OCI-LY3 (cell line): ENCODE measurements around the gene NDUFV3.

ENCODE experiments used
- H2AFZ ChIP-seq: fragments of 200-600, 300-600 bp; shearing (Covaris generic); 2 replicates; pipeline ENCODE4 v1.6.0; 2014; ENCODE audit warnings: antibody characterized with exemption, low read depth, low read length
- H3K27ac ChIP-seq: fragments of 200-600, 300-600 bp; sonication (generic); 2 replicates; pipeline ENCODE4 v1.5.1; 2014; ENCODE audit warnings: mild to moderate bottlenecking, low read length, moderate library complexity, mixed read lengths
- H3K27me3 ChIP-seq: fragments of 200-600, 300-600 bp; sonication (generic); 2 replicates; pipeline ENCODE4 v1.6.1; 2014; ENCODE audit warnings: low read depth, low read length, mixed read lengths
- H3K36me3 ChIP-seq: fragments of 200-600, 300-600 bp; sonication (generic); replicated peaks from 2 replicates; pipeline ENCODE3; 2014; ENCODE audit warnings: low read depth, low read length, mixed read lengths
- H3K4me1 ChIP-seq: fragments of 300-600, 200-600 bp; sonication (generic); 2 replicates; pipeline ENCODE4 v1.6.1; 2014; ENCODE audit warnings: low read length, mixed read lengths
- H3K4me2 ChIP-seq: fragments of 200-600, 300-600 bp; sonication (generic); 2 replicates; pipeline ENCODE4 v1.6.1; 2014; ENCODE audit warnings: low read length, mixed read lengths
- H3K4me3 ChIP-seq: fragments of 300-600, 200-600 bp; sonication (generic); 2 replicates; pipeline ENCODE4 v1.5.1; 2014; ENCODE audit warnings: antibody characterized with exemption, mild to moderate bottlenecking, low read length, moderate library complexity
- H3K79me2 ChIP-seq: fragments of 300-600, 200-600 bp; shearing (Covaris generic); 2 replicates; pipeline ENCODE4 v1.6.1; 2014; ENCODE audit warnings: mild to moderate bottlenecking, low read length, mixed read lengths
- H3K9ac ChIP-seq: fragments of 300-600, 200-600 bp; shearing (Covaris generic); 2 replicates; pipeline ENCODE4 v1.6.0; 2014; ENCODE audit warnings: mild to moderate bottlenecking, low read length, moderate library complexity
- H3K9me3 ChIP-seq: fragments of 200-600, 300-600 bp; shearing (Covaris generic); 2 replicates; pipeline ENCODE4 v1.6.1; 2014; ENCODE audit warnings: low read length, mixed read lengths; ENCODE audit not compliant: insufficient read depth
- H4K20me1 ChIP-seq: fragments of 200-600, 300-600 bp; sonication (generic); 2 replicates; pipeline ENCODE4 v1.6.1; 2016; ENCODE audit warnings: low read length, mixed read lengths; ENCODE audit not compliant: insufficient read depth
- EZH2phosphoT487 ChIP-seq: fragments of 200-600 bp; shearing (Covaris generic); IDR thresholded peaks from 2 replicates; pipeline ENCODE4 v1.6.1; 2018; ENCODE audit warnings: antibody characterized with exemption, mixed run types, low read depth
- TF ChIP-seq, protein P1 (sequence below): fragments of 200-600, 300-600 bp; sonication (generic); IDR thresholded peaks from 2 replicates; pipeline ENCODE4 v1.5.1; 2014; ENCODE audit warnings: antibody characterized with exemption, low read length, low read depth

The NDUFV3 gene

DNA sequence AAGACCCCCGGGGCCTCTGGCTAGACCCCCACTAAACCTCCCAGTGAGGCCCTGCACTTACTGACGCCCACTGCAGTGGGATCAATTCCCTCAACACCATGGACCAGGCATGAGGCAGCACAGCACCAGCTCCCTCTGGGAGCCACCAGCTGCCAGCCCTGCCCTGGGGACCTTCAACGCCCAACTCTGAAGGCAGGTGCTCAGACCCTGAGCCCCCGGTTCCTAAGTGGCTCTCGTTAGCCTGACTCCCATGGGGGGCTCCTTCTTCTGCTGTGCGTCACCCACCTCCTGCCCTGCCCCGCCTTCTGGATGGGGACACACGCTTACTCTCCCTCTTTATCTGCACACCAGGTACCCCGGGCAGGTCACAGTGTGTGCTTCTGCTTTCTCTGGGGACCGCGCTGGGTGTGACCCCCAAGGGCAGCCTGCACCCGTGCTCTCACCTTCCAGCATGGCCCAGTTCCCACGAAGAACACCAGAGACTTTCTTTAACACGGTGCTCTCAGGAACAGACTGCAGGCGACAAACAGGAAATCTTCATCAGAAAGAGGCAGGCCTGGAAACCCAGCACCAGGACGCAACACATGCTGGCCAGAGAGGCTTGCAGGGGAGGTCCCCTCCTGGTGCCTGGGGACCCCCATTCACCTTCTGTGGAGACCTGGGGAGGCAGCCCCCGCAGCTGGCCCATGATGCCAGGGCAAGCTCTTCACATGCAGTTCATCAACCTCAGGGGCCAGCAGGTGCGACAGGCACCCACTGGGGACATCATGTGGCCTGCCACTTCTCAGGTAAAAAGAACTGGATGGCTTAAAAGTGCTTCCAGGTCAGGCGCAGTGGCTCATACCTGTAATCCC, 41.1 kb upstream of the NDUFV3 start:
- Histone ChIP-seq H3K9me3 (no peaks in the 10 kb centered on the region), H3K4me3 (no peak overlapping the region), H3K4me1 (no peaks in the 10 kb centered on the region), H3K36me3 (peaks cover 31% of the 10 kb centered on the region), H3K9ac (no peak overlapping the region), H4K20me1 (no peaks in the 10 kb centered on the region), H3K79me2 (peaks cover 37% of the 10 kb centered on the region), H3K4me2 (no peak overlapping the region), H3K27me3 (no peaks in the 10 kb centered on the region), H3K27ac (no peak overlapping the region), H2AFZ (no peak overlapping the region)
- TF ChIP-seq, protein P1, sequence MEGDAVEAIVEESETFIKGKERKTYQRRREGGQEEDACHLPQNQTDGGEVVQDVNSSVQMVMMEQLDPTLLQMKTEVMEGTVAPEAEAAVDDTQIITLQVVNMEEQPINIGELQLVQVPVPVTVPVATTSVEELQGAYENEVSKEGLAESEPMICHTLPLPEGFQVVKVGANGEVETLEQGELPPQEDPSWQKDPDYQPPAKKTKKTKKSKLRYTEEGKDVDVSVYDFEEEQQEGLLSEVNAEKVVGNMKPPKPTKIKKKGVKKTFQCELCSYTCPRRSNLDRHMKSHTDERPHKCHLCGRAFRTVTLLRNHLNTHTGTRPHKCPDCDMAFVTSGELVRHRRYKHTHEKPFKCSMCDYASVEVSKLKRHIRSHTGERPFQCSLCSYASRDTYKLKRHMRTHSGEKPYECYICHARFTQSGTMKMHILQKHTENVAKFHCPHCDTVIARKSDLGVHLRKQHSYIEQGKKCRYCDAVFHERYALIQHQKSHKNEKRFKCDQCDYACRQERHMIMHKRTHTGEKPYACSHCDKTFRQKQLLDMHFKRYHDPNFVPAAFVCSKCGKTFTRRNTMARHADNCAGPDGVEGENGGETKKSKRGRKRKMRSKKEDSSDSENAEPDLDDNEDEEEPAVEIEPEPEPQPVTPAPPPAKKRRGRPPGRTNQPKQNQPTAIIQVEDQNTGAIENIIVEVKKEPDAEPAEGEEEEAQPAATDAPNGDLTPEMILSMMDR: no peak
- TF ChIP-seq EZH2phosphoT487: no peak

DNA sequence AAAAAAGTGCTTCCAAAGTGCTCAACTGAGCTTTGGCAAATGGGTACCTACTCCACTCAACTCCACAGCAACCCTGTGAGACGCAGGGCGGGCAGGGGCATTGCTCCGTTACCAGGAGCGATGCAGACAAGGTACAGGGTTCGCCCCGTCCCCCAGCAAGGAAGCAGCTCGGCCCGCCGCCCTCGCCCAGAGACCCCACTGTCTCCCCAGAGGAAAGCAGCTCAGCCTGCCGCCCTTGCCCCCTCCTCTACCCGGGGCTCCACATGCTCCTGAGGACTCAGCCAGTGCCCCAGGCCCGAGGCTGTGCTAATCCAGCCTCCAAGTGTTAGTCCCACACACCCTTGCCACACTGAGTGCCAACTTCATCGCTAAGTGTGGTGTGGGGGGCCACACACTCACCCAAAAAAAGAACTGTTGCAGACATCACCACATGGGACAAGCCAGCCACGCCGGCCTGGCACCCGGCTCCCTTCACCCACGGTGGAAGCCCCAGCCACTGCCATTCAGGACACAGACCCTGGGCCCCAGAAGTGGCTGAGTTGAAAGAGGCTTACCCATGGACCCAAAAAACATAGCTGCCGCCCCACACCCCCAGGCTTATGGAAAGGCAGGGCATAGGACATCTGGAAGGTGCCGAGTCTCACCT, 40.1 kb upstream of the NDUFV3 start:
- no peak overlapping the region for H3K9ac ChIP-seq
- no peak overlapping the region for H3K4me3 ChIP-seq
- H3K4me2 ChIP-seq: no peak overlapping the region
- peaks cover 4% of the 10 kb centered on the region for H4K20me1 ChIP-seq
- H3K4me1 ChIP-seq: no peaks in the 10 kb centered on the region
- H3K36me3 ChIP-seq: peaks cover 36% of the 10 kb centered on the region
- no peak overlapping the region for H2AFZ ChIP-seq
- no peaks in the 10 kb centered on the region for H3K27me3 ChIP-seq
- H3K27ac ChIP-seq: no peak overlapping the region
- H3K79me2 ChIP-seq: peaks cover 37% of the 10 kb centered on the region; the same call in 1 of the 2 replicates
- no peaks in the 10 kb centered on the region for H3K9me3 ChIP-seq
- no peak for TF ChIP-seq EZH2phosphoT487
- TF ChIP-seq, protein P1: no peak

DNA sequence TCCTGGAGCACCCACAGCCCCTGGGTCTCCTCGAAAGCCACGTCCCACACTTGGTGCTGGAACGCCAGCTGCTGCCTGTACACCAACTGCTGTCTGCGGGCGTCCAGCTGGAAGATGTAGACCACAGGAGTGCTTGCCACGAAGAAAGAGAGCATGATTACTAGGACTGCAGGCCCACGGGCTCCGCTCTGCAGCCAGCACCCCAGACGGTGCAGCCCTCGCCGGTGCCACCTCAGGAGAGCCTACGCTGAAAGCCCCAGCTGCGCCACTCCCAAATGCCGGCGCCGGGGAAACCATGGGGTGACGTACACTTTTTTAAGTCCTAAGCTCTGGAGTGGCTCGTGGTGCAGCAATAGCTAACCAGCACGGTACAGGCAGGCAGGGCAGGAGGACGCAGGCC, 39.5 kb upstream of the NDUFV3 start:
- Histone ChIP-seq H2AFZ (no peak overlapping the region), H3K4me3 (no peak overlapping the region), H3K4me2 (no peak overlapping the region), H3K4me1 (no peaks in the 10 kb centered on the region), H3K27ac (no peak overlapping the region), H3K9ac (no peak overlapping the region), H3K27me3 (no peaks in the 10 kb centered on the region), H3K79me2 (peaks cover 39% of the 10 kb centered on the region), H4K20me1 (peaks cover 4% of the 10 kb centered on the region), H3K9me3 (no peaks in the 10 kb centered on the region), H3K36me3 (peaks cover 40% of the 10 kb centered on the region)
- TF ChIP-seq EZH2phosphoT487: no peak

GRCh38 chr21:42854246-42855010, 38.7 kb upstream of the NDUFV3 start:
- TF ChIP-seq, protein P1: no peak
- TF ChIP-seq EZH2phosphoT487: no peak
- Histone ChIP-seq H3K27ac (no peak overlapping the region), H3K27me3 (no peaks in the 10 kb centered on the region), H3K9ac (no peak overlapping the region), H3K9me3 (no peaks in the 10 kb centered on the region), H3K4me2 (no peak overlapping the region), H3K79me2 (peaks cover 39% of the 10 kb centered on the region), H3K4me1 (no peaks in the 10 kb centered on the region), H3K4me3 (no peak overlapping the region), H4K20me1 (peaks cover 4% of the 10 kb centered on the region), H2AFZ (no peak overlapping the region), H3K36me3 (peaks cover 36% of the 10 kb centered on the region)
